Gastrocnemius medialis (tissue), 4 donors: ENCODE data around the gene AGAP1. TPM values are rescaled to one million over a fixed set of nuclear protein-coding genes. Genes with fewer than 3 reads are reported as not detected.

Source experiments
- ATAC-seq, 2 donors: fragments of 150-250 bp; one replicate each; pipeline ENCODE4 v1.9.1; 2016
- DNase-seq, 2 donors: peaks; one replicate each; pipeline ENCODE4 v3.0.0-alpha.2; 2019
- H3K27ac ChIP-seq, 4 donors: fragments of 200-600 bp; sonication (generic); 1 replicate in 1 of 4; 2 replicates in 3 of 4; pipeline ENCODE4 v1.5.1; 2016 to 2018; ENCODE audit warnings: mild to moderate bottlenecking in 2 of 4, moderate library complexity in 1 of 4
- H3K27me3 ChIP-seq, 3 donors: fragments of 200-600 bp; sonication (generic) in 2 of 3; 1 replicate in 1 of 3; 2 replicates in 2 of 3; pipeline versions ENCODE4 v1.5.1 to v1.6.0; 2016 to 2019; ENCODE audit warnings: mild to moderate bottlenecking in 1 of 3, moderate library complexity in 1 of 3
- H3K36me3 ChIP-seq, 2 donors: fragments of 200-600 bp; sonication (generic) in 1 of 2; one replicate each; pipeline ENCODE4 v1.5.1; 2017 to 2018
- H3K4me1 ChIP-seq, 2 donors: fragments of 200-600 bp; sonication (generic) in 1 of 2; one replicate each; pipeline ENCODE4 v1.5.1; 2016 to 2017; ENCODE audit warnings: mild to moderate bottlenecking in 2 of 2
- H3K4me3 ChIP-seq, 4 donors: fragments of 200-600 bp; sonication (generic) in 3 of 4; 1 replicate in 1 of 4; 2 replicates in 3 of 4; pipeline ENCODE4 v1.5.1; 2016 to 2019; ENCODE audit warnings: mild to moderate bottlenecking in 2 of 4
- H3K9me3 ChIP-seq, 3 donors: fragments of 200-600 bp; sonication (generic) in 2 of 3; 1 replicate in 1 of 3; 2 replicates in 2 of 3; pipeline ENCODE4 v1.5.1; 2016 to 2019
- CTCF ChIP-seq, 5 experiments: fragments of 450-650 bp in 3 of 5; fragments of 200-600 bp in 2 of 5; sonication (generic) in 2 of 5; IDR thresholded peaks in 4 of 5; conservative IDR thresholded peaks in 1 of 5; 1 replicate in 4 of 5; 2 replicates in 1 of 5; pipeline ENCODE4 v1.5.1; 2016 to 2019; ENCODE audit warnings: antibody characterized with exemption in 5 of 5, mild to moderate bottlenecking in 3 of 5, moderate library complexity in 3 of 5
- POLR2A ChIP-seq, 2 donors: fragments of 450-650 bp; IDR thresholded peaks; one replicate each; pipeline ENCODE4 v1.6.1; 2017; ENCODE audit warnings: antibody characterized with exemption in 2 of 2, mild to moderate bottlenecking in 2 of 2, moderate library complexity in 2 of 2
- in situ Hi-C, 4 donors: fragments of 200-750 bp; cut with MboI; loops; one replicate each; pipeline versions ENCODE4 v1.15.0 to v1.8.0; 2017; ENCODE audit warnings: low sequenced_read_pairs in 4 of 4
- intact Hi-C: fragments of 100-400 bp; cut with DNase I; formaldehyde crosslinking; loops from one replicate; pipeline ENCODE4 v1.15.1; 2023; ENCODE audit warnings: low total_unique reads
- total RNA-seq, 4 donors: library from RNA; depleted of rRNA; stranded (reverse); fragments of >200 nt; gene quantifications; one replicate each; pipeline versions ENCODE4 v1.1.0 to v1.2.3, GENCODE V29; 2016

AGAP1 gene
- total RNA-seq, 4 donors from 2014 or later, result 8.5 to 26.8 (median 14.4) TPM

GRCh38 chr2:236014408-236015131 is 520.7 kb downstream of the AGAP1 start:
- H3K27me3 ChIP-seq, result no peaks in the 10 kb centered on the region
- no peak overlapping the region for H3K4me3 ChIP-seq
- in situ Hi-C loops, result no loop called here
- intact Hi-C loops, result no loop called here
- H3K9me3 ChIP-seq, result no peaks in the 10 kb centered on the region
- DNase-seq (no peak), ATAC-seq (no peak)
- H3K27ac ChIP-seq, result no peak overlapping the region
- TF ChIP-seq CTCF (IDR thresholded peaks at IDR 0.05 in 4 of 5, conservative IDR thresholded peaks at IDR 0.05 in 1 of 5) (no peak), POLR2A (IDR thresholded peaks at IDR 0.05) (no peak)
- no peaks in the 10 kb centered on the region for H3K4me1 ChIP-seq
- H3K36me3 ChIP-seq, result no peaks in the 10 kb centered on the region

DNA sequence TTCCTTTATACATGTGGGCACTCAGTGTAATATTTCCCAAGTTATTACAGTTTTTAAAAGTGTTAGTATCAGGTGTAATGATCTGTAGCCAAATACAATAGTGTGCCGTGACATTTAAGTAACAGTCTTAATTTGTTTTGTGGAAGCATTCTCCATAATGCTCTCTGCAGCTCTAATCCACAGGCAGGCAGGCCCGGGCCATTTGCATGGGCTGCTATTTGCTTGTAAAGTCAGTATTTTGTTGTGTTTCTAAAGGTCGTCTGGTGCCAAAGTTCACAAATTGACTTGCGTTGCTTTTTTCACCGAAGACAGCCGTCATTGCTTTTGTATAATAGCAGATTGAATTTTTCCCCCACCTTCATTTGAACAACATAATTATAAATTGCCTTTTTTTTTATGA is 521.3 kb downstream of the AGAP1 start:
- Histone ChIP-seq H3K9me3 (no peaks in the 10 kb centered on the region), H3K27ac (no peak overlapping the region), H3K4me3 (no peak overlapping the region), H3K36me3 (no peaks in the 10 kb centered on the region), H3K27me3 (no peaks in the 10 kb centered on the region), H3K4me1 (no peaks in the 10 kb centered on the region)
- in situ Hi-C loops (no loop called here), intact Hi-C loops (no loop called here)
- no peak for TF ChIP-seq POLR2A (IDR thresholded peaks at IDR 0.05)
- TF ChIP-seq CTCF (IDR thresholded peaks at IDR 0.05 in 4 of 5, conservative IDR thresholded peaks at IDR 0.05 in 1 of 5), result no peak
- DNase-seq (no peak), ATAC-seq (no peak)

DNA sequence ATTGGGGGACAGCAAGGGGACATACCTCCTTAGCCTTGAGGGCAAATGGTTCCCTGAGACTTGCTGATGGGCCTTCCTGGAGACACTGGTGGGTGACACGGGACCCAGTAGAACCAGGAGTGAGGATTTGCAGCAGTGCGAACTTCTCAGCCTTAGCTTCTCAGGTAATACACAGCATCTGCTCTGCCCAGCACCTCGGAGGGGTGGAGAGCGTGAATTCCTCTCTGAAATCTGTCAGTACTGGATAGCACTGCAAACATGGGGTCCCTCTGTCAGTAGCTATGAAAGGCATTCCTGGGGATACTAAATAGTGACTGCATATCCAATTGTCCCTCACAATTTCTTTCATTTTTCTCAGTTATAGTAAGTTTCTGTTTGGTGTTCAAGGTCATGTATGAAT is 522.7 kb downstream of the AGAP1 start:
- in situ Hi-C loops (no loop called here), intact Hi-C loops (no loop called here)
- ATAC-seq, result no peak
- Histone ChIP-seq H3K9me3 (no peaks in the 10 kb centered on the region), H3K27ac (no peak overlapping the region), H3K27me3 (no peaks in the 10 kb centered on the region), H3K4me3 (no peak overlapping the region), H3K4me1 (no peaks in the 10 kb centered on the region), H3K36me3 (no peaks in the 10 kb centered on the region)
- no peak for TF ChIP-seq CTCF (IDR thresholded peaks at IDR 0.05 in 4 of 5, conservative IDR thresholded peaks at IDR 0.05 in 1 of 5)
- TF ChIP-seq POLR2A (IDR thresholded peaks at IDR 0.05), result no peak
- no peak for DNase-seq

- no peak for TF ChIP-seq CTCF (IDR thresholded peaks at IDR 0.05 in 4 of 5, conservative IDR thresholded peaks at IDR 0.05 in 1 of 5)
- TF ChIP-seq POLR2A (IDR thresholded peaks at IDR 0.05), result no peak
- H3K4me1 ChIP-seq, result no peaks in the 10 kb centered on the region
- no peak for ATAC-seq
- no peaks in the 10 kb centered on the region for H3K9me3 ChIP-seq
- H3K36me3 ChIP-seq, result no peaks in the 10 kb centered on the region
- intact Hi-C loops, result no loop called here
- no peak overlapping the region for H3K27ac ChIP-seq
- no peak overlapping the region for H3K4me3 ChIP-seq
- in situ Hi-C loops, result no loop called here
- no peak for DNase-seq
- no peaks in the 10 kb centered on the region for H3K27me3 ChIP-seq
Measured at GRCh38 chr2:236017446-236017845, 523.6 kb downstream of the AGAP1 start.

DNA sequence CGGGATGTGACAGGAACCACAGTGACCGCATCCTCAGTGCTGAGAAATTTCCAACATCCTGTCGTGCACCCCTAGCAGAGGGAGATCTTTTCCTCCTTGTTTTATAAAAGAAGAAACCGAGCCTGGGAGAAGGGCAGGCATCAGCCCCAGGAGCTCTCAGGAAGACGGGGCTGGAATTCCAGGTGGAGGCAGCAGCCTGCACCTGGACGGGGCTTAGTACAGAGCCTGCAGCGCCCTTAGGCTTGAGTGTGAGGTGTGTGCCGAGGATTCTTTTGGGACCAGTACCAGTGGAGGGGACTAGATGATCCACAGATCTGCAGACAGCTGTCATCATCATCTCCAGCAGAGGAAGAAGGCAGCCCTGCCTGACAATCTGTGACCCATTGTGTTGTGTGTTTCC is 525.6 kb downstream of the AGAP1 start:
- Histone ChIP-seq H3K27me3 (no peaks in the 10 kb centered on the region), H3K4me1 (no peaks in the 10 kb centered on the region), H3K36me3 (no peaks in the 10 kb centered on the region), H3K9me3 (no peaks in the 10 kb centered on the region), H3K27ac (no peak overlapping the region), H3K4me3 (no peak overlapping the region)
- DNase-seq, result no peak
- TF ChIP-seq POLR2A (IDR thresholded peaks at IDR 0.05) (no peak), CTCF (IDR thresholded peaks at IDR 0.05 in 4 of 5, conservative IDR thresholded peaks at IDR 0.05 in 1 of 5) (no peak)
- intact Hi-C loops (no loop called here), in situ Hi-C loops (no loop called here)
- no peak for ATAC-seq
